H1 (cell line): ENCODE measurements around the gene DPYSL3. TPM values are rescaled to one million over a fixed set of nuclear protein-coding genes. Genes with fewer than 3 reads are reported as not detected.

ENCODE experiments used
- CTCF ChIA-PET: fragments of 300-600 bp; sonication (Branson Sonifier 250); formaldehyde crosslinking; loops from one replicate; lab custom pipeline; 2021; ENCODE audit not compliant: partially characterized antibody; lab: Charles Lee
- POLR2A ChIA-PET: fragments of 300-600 bp; sonication (Branson Sonifier 250); formaldehyde crosslinking; loops from one replicate; lab custom pipeline; 2021; ENCODE audit warnings: inconsistent platforms; ENCODE audit not compliant: partially characterized antibody; lab: Charles Lee
- DNase-seq, 2 experiments: peaks; one replicate each; pipeline versions ENCODE4 v3.0.0 to v3.0.0-alpha.2; 2010 to 2022; ENCODE audit warnings: low spot score in 2 of 2, low read depth in 1 of 2, mixed read lengths in 1 of 2
- FAIRE-seq: peaks from 2 replicates; lab custom pipeline; 2011; peaks lifted over from hg19 to GRCh38; lab: Jason Lieb, UNC
- H2AFZ ChIP-seq: 2 replicates; pipeline ENCODE4 v1.8.1; 2012; ENCODE audit warnings: low read length, inconsistent platforms
- H2AK5ac ChIP-seq: 2 replicates; pipeline ENCODE4 v1.6.1; 2013; ENCODE audit warnings: low read depth, low read length
- H2BK120ac ChIP-seq: replicated peaks from 2 replicates; pipeline ENCODE3; 2013; ENCODE audit warnings: low read depth, low read length, inconsistent platforms
- H2BK12ac ChIP-seq: 2 replicates; pipeline ENCODE4 v1.6.1; 2013; ENCODE audit warnings: low read depth, low read length
- H2BK15ac ChIP-seq: 2 replicates; pipeline ENCODE4 v1.6.1; 2013; ENCODE audit warnings: low read length
- H2BK20ac ChIP-seq: 2 replicates; pipeline ENCODE4 v1.6.1; 2013; ENCODE audit warnings: low read length
- H2BK5ac ChIP-seq: 2 replicates; pipeline ENCODE4 v1.6.1; 2013; ENCODE audit warnings: low read depth, low read length
- H3K14ac ChIP-seq: 2 replicates; pipeline ENCODE4 v1.6.1; 2013; ENCODE audit warnings: inconsistent platforms; ENCODE audit not compliant: insufficient read length
- H3K18ac ChIP-seq: 2 replicates; pipeline ENCODE4 v1.6.1; 2013; ENCODE audit warnings: low read length; ENCODE audit errors: extremely low read depth
- H3K23ac ChIP-seq: 2 replicates; pipeline ENCODE4 v1.6.1; 2013; ENCODE audit warnings: inconsistent platforms; ENCODE audit not compliant: insufficient read length
- H3K23me2 ChIP-seq: 2 replicates; pipeline ENCODE4 v1.6.1; 2013; ENCODE audit warnings: low read depth, low read length
- H3K27ac ChIP-seq: 2 replicates; pipeline ENCODE4 v1.6.1; 2011; ENCODE audit warnings: low read depth, low read length, inconsistent platforms
- H3K27me3 ChIP-seq, 4 experiments: replicated peaks in 1 of 4; 1 replicate in 1 of 4; 2 replicates in 3 of 4; pipeline versions ENCODE4 v1.6.1 to v1.8.1; 2011 to 2013; ENCODE audit warnings: low read length in 3 of 4, mild to moderate bottlenecking in 3 of 4, inconsistent platforms in 2 of 4, mixed read lengths in 2 of 4, moderate library complexity in 1 of 4; ENCODE audit not compliant: control insufficient read depth in 3 of 4, insufficient read depth in 3 of 4; ENCODE audit errors: extremely low read depth in 1 of 4
- H3K36me3 ChIP-seq, 4 experiments: 2 replicates each; pipeline versions ENCODE4 v1.6.1 to v1.8.1; 2011 to 2013; ENCODE audit warnings: mild to moderate bottlenecking in 4 of 4, low read length in 3 of 4, moderate library complexity in 2 of 4, control low read depth in 1 of 4, inconsistent platforms in 1 of 4; ENCODE audit not compliant: insufficient read depth in 4 of 4, control insufficient read depth in 2 of 4
- H3K4ac ChIP-seq: replicated peaks from 2 replicates; pipeline ENCODE3; 2013; ENCODE audit warnings: low read length, low read depth, mixed read lengths, inconsistent platforms; ENCODE audit not compliant: insufficient read length
- H3K4me1 ChIP-seq, 4 experiments: replicated peaks in 1 of 4; 1 replicate in 1 of 4; 2 replicates in 3 of 4; pipeline versions ENCODE4 v1.6.1 to v1.8.1; 2011 to 2013; ENCODE audit warnings: low read length in 3 of 4, inconsistent platforms in 2 of 4, mixed read lengths in 1 of 4; ENCODE audit not compliant: insufficient read depth in 4 of 4, control insufficient read depth in 3 of 4
- H3K4me2 ChIP-seq, 2 experiments: 2 replicates each; pipeline versions ENCODE4 v1.6.1 to v1.8.1; 2011 to 2013; ENCODE audit warnings: low read depth in 2 of 2, low read length in 2 of 2, control low read depth in 1 of 2, inconsistent platforms in 1 of 2, mild to moderate bottlenecking in 1 of 2; ENCODE audit not compliant: insufficient read depth in 1 of 2
- H3K4me3 ChIP-seq, 4 experiments: fragments of 200-600, 300-600 bp in 1 of 4; sonication (generic), shearing (Covaris generic), sonication (Bioruptor Twin) in 1 of 4; 2 replicates each; pipeline versions ENCODE4 v1.5.1 to v1.8.1; 2011 to 2016; ENCODE audit warnings: low read length in 4 of 4, low read depth in 3 of 4, control low read depth in 2 of 4, inconsistent platforms in 2 of 4, mild to moderate bottlenecking in 2 of 4, mixed read lengths in 1 of 4, moderate library complexity in 1 of 4; ENCODE audit not compliant: insufficient read depth in 2 of 4; ENCODE audit errors: extremely low read depth in 1 of 4
- H3K56ac ChIP-seq: replicated peaks from 2 replicates; pipeline ENCODE3; 2013; ENCODE audit warnings: low read depth, mild to moderate bottlenecking, mixed read lengths, low read length, inconsistent platforms; ENCODE audit not compliant: insufficient read length
- H3K79me1 ChIP-seq: 2 replicates; pipeline ENCODE4 v1.6.1; 2013; ENCODE audit warnings: low read depth, low read length, control low read depth
- H3K79me2 ChIP-seq, 2 experiments: 2 replicates each; pipeline versions ENCODE4 v1.6.1 to v1.8.1; 2012 to 2013; ENCODE audit warnings: low read length in 2 of 2, mild to moderate bottlenecking in 2 of 2, inconsistent platforms in 1 of 2; ENCODE audit not compliant: insufficient read depth in 2 of 2, control insufficient read depth in 1 of 2
- H3K9ac ChIP-seq, 4 experiments: replicated peaks in 1 of 4; 1 replicate in 1 of 4; 2 replicates in 3 of 4; pipeline versions ENCODE4 v1.6.1 to v1.8.1; 2011 to 2013; ENCODE audit warnings: low read depth in 3 of 4, low read length in 3 of 4, control low read depth in 2 of 4, mild to moderate bottlenecking in 2 of 4, moderate library complexity in 2 of 4, inconsistent platforms in 1 of 4; ENCODE audit errors: extremely low read depth in 1 of 4
- H3K9me3 ChIP-seq, 2 experiments: 2 replicates each; pipeline versions ENCODE4 v1.6.1 to v1.8.1; 2012 to 2013; ENCODE audit warnings: mild to moderate bottlenecking in 2 of 2, moderate library complexity in 2 of 2, control low read depth in 1 of 2, inconsistent platforms in 1 of 2, low read depth in 1 of 2, low read length in 1 of 2, mixed read lengths in 1 of 2; ENCODE audit not compliant: insufficient read depth in 2 of 2
- H4K20me1 ChIP-seq, 2 experiments: replicated peaks in 1 of 2; 2 replicates each; pipeline versions ENCODE3 to v1.8.1; 2011 to 2013; ENCODE audit warnings: inconsistent platforms in 2 of 2, low read length in 2 of 2, mild to moderate bottlenecking in 1 of 2; ENCODE audit not compliant: insufficient read depth in 2 of 2, control insufficient read depth in 1 of 2
- H4K5ac ChIP-seq: 2 replicates; pipeline ENCODE4 v1.6.1; 2013; ENCODE audit warnings: low read length, low read depth, mixed read lengths, inconsistent platforms; ENCODE audit not compliant: insufficient read length
- H4K8ac ChIP-seq: 2 replicates; pipeline ENCODE4 v1.8.0; 2013; ENCODE audit warnings: mild to moderate bottlenecking, moderate library complexity, low read length, inconsistent platforms; ENCODE audit not compliant: insufficient read depth; ENCODE audit errors: extremely low read depth
- H4K91ac ChIP-seq: replicated peaks from 2 replicates; pipeline ENCODE3; 2013; ENCODE audit warnings: low read length, mixed read lengths, inconsistent platforms; ENCODE audit not compliant: insufficient read length
- CHD2 ChIP-seq: IDR thresholded peaks from 2 replicates; pipeline ENCODE4 v1.6.1; 2012; ENCODE audit warnings: low read length, improper control_type of control experiment
- KDM1A ChIP-seq: fragments of 200-600, 300-600 bp; sonication (generic); IDR thresholded peaks from 2 replicates; pipeline ENCODE4 v1.7.1; 2016; ENCODE audit warnings: mild to moderate bottlenecking, low read length, borderline replicate concordance
- SP2 ChIP-seq: IDR thresholded peaks from 2 replicates; pipeline ENCODE4 v1.6.1; 2012; ENCODE audit warnings: mild to moderate bottlenecking, low read length, inconsistent platforms
- WGBS, 2 experiments: shearing (Covaris generic) in 1 of 2; methylation state at CpG; one replicate each; pipeline versions ENCODE4 v1.1.6 to v1.1.7; 2013 to 2015; ENCODE audit warnings: low lambda C conversion rate in 2 of 2, mixed read lengths in 2 of 2, inconsistent platforms in 1 of 2, low coverage in 1 of 2, missing lambda C conversion rate in 1 of 2; ENCODE audit not compliant: insufficient replicate concordance in 2 of 2, insufficient coverage in 1 of 2, insufficient read length in 1 of 2; ENCODE audit errors: extremely low coverage in 1 of 2, missing lambda C conversion rate in 1 of 2; 5-methylcytosine and 5-hydroxymethylcytosine counted together
- polyA plus RNA-seq, 7 experiments: library from polyadenylated mRNA; depleted of rRNA in 3 of 7; stranded (reverse) in 5 of 7; unstranded in 2 of 7; fragments of >200 nt in 5 of 7; fragments of 200-250 nt in 2 of 7; gene quantifications; 1 replicate in 5 of 7; 2 replicates in 1 of 7; 4 replicates in 1 of 7; pipeline versions ENCODE4 v1.2.1 to v1.2.3, GENCODE V29; 2011 to 2013; ENCODE audit warnings: missing spikeins in 2 of 7, mixed read lengths in 2 of 7
- total RNA-seq: library from RNA; stranded (reverse); fragmentation: NEBNext Ultra II Directional; extraction: Animal tissue kit (Norgen Biotek cat#: 25700); gene quantifications from 2 replicates; pipeline ENCODE4 v1.2.1, GENCODE V29; 2021

Gene DPYSL3
- total and polyA plus RNA-seq, 2 of the 8 experiments (the other 6 are each of a cell fraction or from before 2014, with no cell fraction given), result 268 to 387 TPM

- no peak overlapping the region for H3K56ac ChIP-seq
- H3K23me2 ChIP-seq, result no peaks in the 10 kb centered on the region
- no peak overlapping the region for H3K14ac ChIP-seq
- no peaks in the 10 kb centered on the region for H3K27me3 ChIP-seq
- H3K79me2 ChIP-seq, result no peaks in the 10 kb centered on the region
- H4K91ac ChIP-seq, result no peak overlapping the region
- FAIRE-seq (no peak), DNase-seq (no peak)
- no peaks in the 10 kb centered on the region for H3K36me3 ChIP-seq
- no peak overlapping the region for H3K4ac ChIP-seq
- no peaks in the 10 kb centered on the region for H3K4me1 ChIP-seq
- H2BK12ac ChIP-seq, result no peak overlapping the region
- H3K9me3 ChIP-seq, result no peaks in the 10 kb centered on the region
- no peak overlapping the region for H3K4me2 ChIP-seq
- no peak overlapping the region for H3K27ac ChIP-seq
- POLR2A ChIA-PET, result no interaction called here
- no peaks in the 10 kb centered on the region for H4K20me1 ChIP-seq
- 86% methylated on average over 2 of the region's 2 CpGs; no CpG with 5 or more reads in 1 of the 2 experiments for WGBS, 2 experiments
- no peak overlapping the region for H2AK5ac ChIP-seq
- no peak overlapping the region for H2BK120ac ChIP-seq
- no peak overlapping the region for H4K8ac ChIP-seq
- CTCF ChIA-PET, result interaction anchor here (1.3 kb wide), 1 partner anchor 21 kb away, joined by 3 read pairs; no protein-coding TSS in a partner anchor
- H2BK5ac ChIP-seq, result no peak overlapping the region
- no peak overlapping the region for H3K9ac ChIP-seq
- H4K5ac ChIP-seq, result no peak overlapping the region
- no peak overlapping the region for H2BK20ac ChIP-seq
- H3K4me3 ChIP-seq, result no peak overlapping the region
- H2BK15ac ChIP-seq, result no peak overlapping the region
- no peak overlapping the region for H3K23ac ChIP-seq
- no peak overlapping the region for H3K18ac ChIP-seq
- no peaks in the 10 kb centered on the region for H3K79me1 ChIP-seq
- no peak overlapping the region for H2AFZ ChIP-seq
- TF ChIP-seq SP2, result no peak
- no peak for TF ChIP-seq KDM1A
- no peak for TF ChIP-seq CHD2
These were observed 161.8 kb downstream of the DPYSL3 start for GRCh38 chr5:147348046-147348445.
